ENCODE measurements around the gene RASGRF2.

DNA sequence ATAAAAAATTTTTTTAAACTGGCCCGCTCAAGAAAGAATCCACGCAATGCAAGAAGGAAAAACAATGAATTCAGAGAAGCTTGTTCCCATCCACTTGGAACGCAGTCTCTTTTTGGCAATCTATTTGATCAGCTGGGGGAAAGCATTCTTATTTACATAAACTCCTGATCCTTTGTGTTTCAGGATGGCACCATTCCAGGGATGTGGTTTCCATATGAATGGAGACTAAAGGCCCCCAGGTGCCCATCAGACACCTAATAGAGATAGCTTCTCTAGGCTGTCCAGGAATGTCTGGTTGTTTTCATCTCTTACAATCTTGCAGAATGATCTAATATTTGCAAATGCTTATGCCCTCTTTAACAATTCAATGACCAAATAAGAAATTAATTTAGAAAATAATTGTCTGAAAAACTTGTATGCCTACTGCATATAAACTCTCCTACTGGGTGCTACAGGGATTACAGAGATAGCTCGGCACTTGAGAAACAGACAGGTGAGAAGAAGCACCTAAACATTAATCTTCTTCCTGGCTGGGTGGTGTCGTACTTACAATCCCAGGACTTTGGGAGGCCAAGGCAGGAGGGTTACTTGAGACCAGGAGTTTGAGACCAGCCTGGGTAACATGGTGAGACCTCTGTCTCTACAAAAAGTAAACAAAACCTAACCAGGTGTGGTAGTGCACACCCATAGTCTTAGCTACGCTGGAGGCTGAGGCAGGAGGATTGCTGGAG lies 3.0 kb upstream of the RASGRF2 start:
- TF ChIP-seq POLR2A (IDR thresholded peaks at IDR 0.05; ENCODE audit: extremely low read depth, insufficient read length): no peak
- TF ChIP-seq, protein P1, sequence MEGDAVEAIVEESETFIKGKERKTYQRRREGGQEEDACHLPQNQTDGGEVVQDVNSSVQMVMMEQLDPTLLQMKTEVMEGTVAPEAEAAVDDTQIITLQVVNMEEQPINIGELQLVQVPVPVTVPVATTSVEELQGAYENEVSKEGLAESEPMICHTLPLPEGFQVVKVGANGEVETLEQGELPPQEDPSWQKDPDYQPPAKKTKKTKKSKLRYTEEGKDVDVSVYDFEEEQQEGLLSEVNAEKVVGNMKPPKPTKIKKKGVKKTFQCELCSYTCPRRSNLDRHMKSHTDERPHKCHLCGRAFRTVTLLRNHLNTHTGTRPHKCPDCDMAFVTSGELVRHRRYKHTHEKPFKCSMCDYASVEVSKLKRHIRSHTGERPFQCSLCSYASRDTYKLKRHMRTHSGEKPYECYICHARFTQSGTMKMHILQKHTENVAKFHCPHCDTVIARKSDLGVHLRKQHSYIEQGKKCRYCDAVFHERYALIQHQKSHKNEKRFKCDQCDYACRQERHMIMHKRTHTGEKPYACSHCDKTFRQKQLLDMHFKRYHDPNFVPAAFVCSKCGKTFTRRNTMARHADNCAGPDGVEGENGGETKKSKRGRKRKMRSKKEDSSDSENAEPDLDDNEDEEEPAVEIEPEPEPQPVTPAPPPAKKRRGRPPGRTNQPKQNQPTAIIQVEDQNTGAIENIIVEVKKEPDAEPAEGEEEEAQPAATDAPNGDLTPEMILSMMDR (IDR thresholded peaks at IDR 0.05; ENCODE audit: low read depth, low read length): no peak
- TF ChIP-seq, protein P2, sequence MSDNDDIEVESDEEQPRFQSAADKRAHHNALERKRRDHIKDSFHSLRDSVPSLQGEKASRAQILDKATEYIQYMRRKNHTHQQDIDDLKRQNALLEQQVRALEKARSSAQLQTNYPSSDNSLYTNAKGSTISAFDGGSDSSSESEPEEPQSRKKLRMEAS (IDR thresholded peaks at IDR 0.05; ENCODE audit: low read depth, low read length): no peak
